H9 (cell line): Measurements from ENCODE around the gene SLC34A1. TPM values are rescaled to one million over a fixed set of nuclear protein-coding genes. Genes with fewer than 3 reads are reported as not detected.
A peak's percentile ranks its signal among the peaks of the same experiment; 100 is the strongest.

ENCODE experiments used
- DNase-seq: peaks from one replicate; pipeline ENCODE4 v3.0.0-alpha.2; 2017
- H2AFZ ChIP-seq: one replicate; pipeline ENCODE4 v1.6.1; 2013; ENCODE audit warnings: mild to moderate bottlenecking, low read length, control low read depth, moderate library complexity
- H2AK5ac ChIP-seq: 2 replicates; pipeline ENCODE4 v1.6.1; 2013; ENCODE audit warnings: low read length, control low read depth, mixed read lengths; ENCODE audit not compliant: insufficient read length
- H2BK120ac ChIP-seq: one replicate; pipeline ENCODE4 v1.6.1; 2013; ENCODE audit warnings: low read depth, mild to moderate bottlenecking, low read length, control low read depth, inconsistent platforms; ENCODE audit not compliant: poor library complexity, severe bottlenecking
- H2BK12ac ChIP-seq: 2 replicates; pipeline ENCODE4 v1.6.1; 2013; ENCODE audit warnings: low read length, control low read depth, mixed read lengths, low read depth; ENCODE audit not compliant: insufficient read length
- H2BK15ac ChIP-seq: 2 replicates; pipeline ENCODE4 v1.6.1; 2013; ENCODE audit warnings: low read depth, low read length, control low read depth
- H2BK20ac ChIP-seq: one replicate; pipeline ENCODE4 v1.6.1; 2013; ENCODE audit warnings: low read depth, mild to moderate bottlenecking, low read length, control low read depth, inconsistent platforms; ENCODE audit not compliant: poor library complexity, severe bottlenecking
- H2BK5ac ChIP-seq: 2 replicates; pipeline ENCODE4 v1.6.1; 2013; ENCODE audit warnings: low read length, control low read depth, mixed read lengths; ENCODE audit not compliant: insufficient read length
- H3K14ac ChIP-seq: 2 replicates; pipeline ENCODE4 v1.6.1; 2013; ENCODE audit warnings: low read length, control low read depth; ENCODE audit not compliant: insufficient read depth
- H3K18ac ChIP-seq: 2 replicates; pipeline ENCODE4 v1.6.1; 2013; ENCODE audit warnings: low read depth, mild to moderate bottlenecking, mixed read lengths, low read length, control low read depth; ENCODE audit not compliant: insufficient read length
- H3K23ac ChIP-seq: 2 replicates; pipeline ENCODE4 v1.6.1; 2013; ENCODE audit warnings: low read length, control low read depth, mixed read lengths, low read depth; ENCODE audit not compliant: insufficient read length
- H3K23me2 ChIP-seq: 2 replicates; pipeline ENCODE4 v1.6.1; 2013; ENCODE audit warnings: low read depth, mild to moderate bottlenecking, mixed read lengths, low read length, control low read depth; ENCODE audit not compliant: insufficient read length, poor library complexity, severe bottlenecking
- H3K27ac ChIP-seq: 2 replicates; pipeline ENCODE4 v1.5.1; 2013; ENCODE audit warnings: low read length, control low read depth, mixed read lengths, low read depth; ENCODE audit not compliant: insufficient read length
- H3K27me3 ChIP-seq: 2 replicates; pipeline ENCODE4 v1.6.1; 2013; ENCODE audit warnings: low read length, control low read depth, inconsistent platforms; ENCODE audit not compliant: insufficient read depth
- H3K4ac ChIP-seq: 2 replicates; pipeline ENCODE4 v1.6.1; 2013; ENCODE audit warnings: low read depth, mild to moderate bottlenecking, control low read depth, inconsistent platforms, low read length, moderate library complexity
- H3K4me1 ChIP-seq: 2 replicates; pipeline ENCODE4 v1.6.1; 2013; ENCODE audit warnings: low read length, control low read depth, inconsistent platforms; ENCODE audit not compliant: insufficient read depth
- H3K4me2 ChIP-seq: 2 replicates; pipeline ENCODE4 v1.6.1; 2013; ENCODE audit warnings: low read length, control low read depth, mixed read lengths; ENCODE audit not compliant: insufficient read length, insufficient read depth
- H3K56ac ChIP-seq: 2 replicates; pipeline ENCODE4 v1.6.1; 2013; ENCODE audit warnings: low read depth, mild to moderate bottlenecking, mixed read lengths, low read length, control low read depth; ENCODE audit not compliant: insufficient read length
- H3K79me1 ChIP-seq: 2 replicates; pipeline ENCODE4 v1.6.1; 2013; ENCODE audit warnings: low read depth, mild to moderate bottlenecking, moderate library complexity, low read length, control low read depth, inconsistent platforms; ENCODE audit not compliant: insufficient read depth, poor library complexity, severe bottlenecking
- H3K79me2 ChIP-seq: 2 replicates; pipeline ENCODE4 v1.6.1; 2013; ENCODE audit warnings: low read length, control low read depth, inconsistent platforms; ENCODE audit not compliant: insufficient read depth
- H3K9ac ChIP-seq: 2 replicates; pipeline ENCODE4 v1.6.1; 2013; ENCODE audit warnings: low read length, control low read depth, mixed read lengths; ENCODE audit not compliant: insufficient read length; ENCODE audit errors: extremely low read depth
- H3K9me3 ChIP-seq: one replicate; pipeline ENCODE4 v1.6.1; 2013; ENCODE audit warnings: low read depth, low read length, inconsistent platforms; ENCODE audit not compliant: control insufficient read depth
- H3T11ph ChIP-seq: one replicate; pipeline ENCODE4 v1.6.1; 2013; ENCODE audit warnings: mild to moderate bottlenecking, low read length, control low read depth, inconsistent platforms
- H4K20me1 ChIP-seq: one replicate; pipeline ENCODE4 v1.6.1; 2013; ENCODE audit not compliant: control insufficient read depth, insufficient read length, insufficient read depth
- H4K5ac ChIP-seq: 2 replicates; pipeline ENCODE4 v1.6.1; 2013; ENCODE audit warnings: low read depth, mild to moderate bottlenecking, mixed read lengths, low read length, control low read depth; ENCODE audit not compliant: insufficient read length
- H4K8ac ChIP-seq: replicated peaks from 2 replicates; pipeline ENCODE4 v1.6.1; 2013; ENCODE audit warnings: low read length, control low read depth, mixed read lengths, low read depth; ENCODE audit not compliant: insufficient read length
- H4K91ac ChIP-seq: 2 replicates; pipeline ENCODE4 v1.6.1; 2013; ENCODE audit warnings: low read depth, mild to moderate bottlenecking, moderate library complexity, mixed read lengths, low read length, control low read depth; ENCODE audit not compliant: insufficient read length
- H3K27ac Mint-ChIP-seq, 3 experiments: 2 replicates in 2 of 3; 3 replicates in 1 of 3; pipeline ENCODE4 v1.8.0; 2020 to 2021; ENCODE audit warnings: mixed read lengths in 3 of 3, mild to moderate bottlenecking in 1 of 3, moderate library complexity in 1 of 3
- H3K27me3 Mint-ChIP-seq: 2 replicates; pipeline ENCODE4 v1.8.0; 2021; ENCODE audit warnings: low read depth, mild to moderate bottlenecking, moderate library complexity, mixed read lengths
- H3K36me3 Mint-ChIP-seq, 3 experiments: 2 replicates in 2 of 3; 3 replicates in 1 of 3; pipeline ENCODE4 v1.8.0; 2020 to 2021; ENCODE audit warnings: low read depth in 3 of 3, mixed read lengths in 3 of 3; ENCODE audit not compliant: insufficient read depth in 1 of 3
- H3K4me1 Mint-ChIP-seq, 2 experiments: 2 replicates each; pipeline ENCODE4 v1.8.0; 2020; ENCODE audit warnings: mixed read lengths in 2 of 2
- H3K4me3 Mint-ChIP-seq, 2 experiments: 2 replicates in 1 of 2; 3 replicates in 1 of 2; pipeline ENCODE4 v1.8.0; 2020 to 2021; ENCODE audit warnings: mild to moderate bottlenecking in 2 of 2, mixed read lengths in 2 of 2, moderate library complexity in 1 of 2
- H3K9me3 Mint-ChIP-seq, 2 experiments: 2 replicates in 1 of 2; 3 replicates in 1 of 2; pipeline ENCODE4 v1.8.0; 2020; ENCODE audit warnings: mild to moderate bottlenecking in 2 of 2, mixed read lengths in 2 of 2, moderate library complexity in 1 of 2
- WGBS: extraction: QIAGEN DNeasy Blood & Tissue Kit; methylation state at CpG from one replicate; pipeline ENCODE4 v1.1.7; 2013; ENCODE audit warnings: missing lambda C conversion rate, low lambda C conversion rate, mixed read lengths; ENCODE audit not compliant: insufficient read length; ENCODE audit errors: extremely low coverage; 5-methylcytosine and 5-hydroxymethylcytosine counted together
- total RNA-seq: library from RNA; stranded (reverse); gene quantifications from 2 replicates; pipeline ENCODE4 v1.2.1, GENCODE V29; 2021
- TF ChIP-seq, protein P1 (sequence below): fragments of 200-600 bp; sonication (generic); conservative IDR thresholded peaks from 3 replicates; pipeline ENCODE4 v1.8.0; 2021; ENCODE audit warnings: antibody characterized with exemption, mild to moderate bottlenecking

SLC34A1 gene
- total RNA-seq, 1 experiment from 2014 or later, result not detected

DNA sequence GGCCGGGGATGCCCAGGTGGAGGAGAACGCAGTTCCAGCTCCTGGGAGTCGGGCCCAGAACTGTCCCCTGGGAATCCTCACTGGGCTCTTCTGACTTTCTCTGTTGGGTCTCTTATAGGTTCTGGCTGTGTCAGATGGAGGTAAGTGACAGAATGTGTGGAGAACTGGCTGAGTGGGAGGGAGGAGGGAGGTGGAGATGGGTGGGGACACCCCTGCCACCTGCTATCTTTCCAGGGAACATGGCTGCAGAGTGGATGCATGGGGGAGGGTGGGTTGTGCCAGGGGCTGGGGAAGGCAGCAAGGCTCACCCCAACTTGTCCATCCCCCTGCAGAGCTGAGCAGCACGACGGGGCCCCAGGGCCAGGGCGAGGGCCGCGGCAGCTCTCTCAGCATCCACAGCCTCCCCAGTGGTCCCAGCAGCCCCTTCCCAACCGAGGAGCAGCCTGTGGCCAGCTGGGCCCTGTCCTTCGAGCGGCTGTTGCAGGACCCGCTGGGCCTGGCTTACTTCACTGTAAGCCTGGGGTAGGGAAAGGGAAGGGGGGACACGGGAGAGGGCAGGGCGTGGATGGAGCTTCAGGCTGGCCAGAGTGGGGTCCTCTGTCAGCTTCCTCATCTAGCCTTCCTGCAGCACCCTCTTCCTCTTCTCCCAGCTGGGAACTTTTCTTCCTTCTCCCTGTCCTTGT is 18.2 kb upstream of the SLC34A1 start:
- H2BK20ac ChIP-seq, result no peak overlapping the region
- no peak overlapping the region for H3K9ac ChIP-seq
- H4K8ac ChIP-seq, result no peak overlapping the region
- no peak overlapping the region for H3T11ph ChIP-seq
- peak overlapping the region; percentile 0 for H3K18ac ChIP-seq
- no peak overlapping the region for H3K4ac ChIP-seq
- H3K4me2 ChIP-seq, result peak overlapping the region; percentile 31
- H4K5ac ChIP-seq, result no peak overlapping the region
- peak overlapping the region; percentile 16 for H3K27ac ChIP-seq
- Mint-ChIP-seq H3K4me3 (peak overlapping the region; percentile 76 to 90), H3K27ac (peak overlapping the region; percentile 21 to 96 (median 95); a peak in 6 of 7 replicates), H3K9me3 (no peaks in the 10 kb centered on the region; a peak in 1 of 5 replicates), H3K36me3 (peaks cover 8 to 10% (median 8%) of the 10 kb centered on the region in 3 experiments), H3K4me1 (peaks cover 40 to 66% of the 10 kb centered on the region in 2 experiments), H3K27me3 (peaks cover 37% of the 10 kb centered on the region)
- no CpG with 5 or more reads among the region's 14 CpGs for WGBS
- TF ChIP-seq, protein P1, sequence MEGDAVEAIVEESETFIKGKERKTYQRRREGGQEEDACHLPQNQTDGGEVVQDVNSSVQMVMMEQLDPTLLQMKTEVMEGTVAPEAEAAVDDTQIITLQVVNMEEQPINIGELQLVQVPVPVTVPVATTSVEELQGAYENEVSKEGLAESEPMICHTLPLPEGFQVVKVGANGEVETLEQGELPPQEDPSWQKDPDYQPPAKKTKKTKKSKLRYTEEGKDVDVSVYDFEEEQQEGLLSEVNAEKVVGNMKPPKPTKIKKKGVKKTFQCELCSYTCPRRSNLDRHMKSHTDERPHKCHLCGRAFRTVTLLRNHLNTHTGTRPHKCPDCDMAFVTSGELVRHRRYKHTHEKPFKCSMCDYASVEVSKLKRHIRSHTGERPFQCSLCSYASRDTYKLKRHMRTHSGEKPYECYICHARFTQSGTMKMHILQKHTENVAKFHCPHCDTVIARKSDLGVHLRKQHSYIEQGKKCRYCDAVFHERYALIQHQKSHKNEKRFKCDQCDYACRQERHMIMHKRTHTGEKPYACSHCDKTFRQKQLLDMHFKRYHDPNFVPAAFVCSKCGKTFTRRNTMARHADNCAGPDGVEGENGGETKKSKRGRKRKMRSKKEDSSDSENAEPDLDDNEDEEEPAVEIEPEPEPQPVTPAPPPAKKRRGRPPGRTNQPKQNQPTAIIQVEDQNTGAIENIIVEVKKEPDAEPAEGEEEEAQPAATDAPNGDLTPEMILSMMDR, result no peak
- no peak overlapping the region for H2BK5ac ChIP-seq
- no peaks in the 10 kb centered on the region for H4K20me1 ChIP-seq
- no peak overlapping the region for H3K56ac ChIP-seq
- no peak overlapping the region for H2BK12ac ChIP-seq
- no peak overlapping the region for H2AK5ac ChIP-seq
- peaks cover 10% of the 10 kb centered on the region for H3K23me2 ChIP-seq
- no peaks in the 10 kb centered on the region for H3K79me2 ChIP-seq
- peak overlapping the region; percentile 14; the same call in 1 of the 2 replicates for H3K14ac ChIP-seq
- no peak overlapping the region for H2BK120ac ChIP-seq
- H3K79me1 ChIP-seq, result no peaks in the 10 kb centered on the region
- no peak overlapping the region for H2AFZ ChIP-seq
- H3K4me1 ChIP-seq, result peaks cover 15% of the 10 kb centered on the region; the same call in 1 of the 2 replicates
- no peaks in the 10 kb centered on the region for H3K9me3 ChIP-seq
- no peak for DNase-seq
- no peak overlapping the region for H2BK15ac ChIP-seq
- no peak overlapping the region for H3K23ac ChIP-seq
- H3K27me3 ChIP-seq, result no peaks in the 10 kb centered on the region; the same call in 1 of the 2 replicates
- H4K91ac ChIP-seq, result no peak overlapping the region
